Eye (tissue), 1 donor: ENCODE measurements around the gene HDAC9.
A peak's percentile ranks its signal among the peaks of the same experiment; 100 is the strongest.
"Not testable (repeated sequence)": the region's sequence is repeated elsewhere in the genome, so short reads cannot be mapped to it uniquely, and the experiment has no call there.

Source experiments
- DNase-seq: peaks from one replicate; pipeline ENCODE4 v3.0.0-alpha.2; 2015

The HDAC9 gene

DNA sequence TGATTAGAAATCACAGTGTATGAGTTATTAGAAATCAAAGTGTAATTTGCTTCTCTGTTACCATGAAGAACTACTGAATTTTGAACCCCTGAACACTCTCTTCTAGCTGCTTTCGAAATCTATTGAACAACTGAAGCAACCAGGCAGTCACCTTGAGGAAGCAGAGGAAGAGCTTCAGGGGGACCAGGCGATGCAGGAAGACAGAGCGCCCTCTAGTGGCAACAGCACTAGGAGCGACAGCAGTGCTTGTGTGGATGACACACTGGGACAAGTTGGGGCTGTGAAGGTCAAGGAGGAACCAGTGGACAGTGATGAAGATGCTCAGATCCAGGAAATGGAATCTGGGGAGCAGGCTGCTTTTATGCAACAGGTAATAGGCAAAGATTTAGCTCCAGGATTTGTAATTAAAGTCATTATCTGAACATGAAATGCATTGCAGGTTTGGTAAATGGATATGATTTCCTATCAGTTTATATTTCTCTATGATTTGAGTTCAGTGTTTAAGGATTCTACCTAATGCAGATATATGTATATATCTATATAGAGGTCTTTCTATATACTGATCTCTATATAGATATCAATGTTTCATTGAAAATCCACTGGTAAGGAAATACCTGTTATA lies 170.7 kb downstream of the HDAC9 start:
- DNase-seq: peak; percentile 87

DNA sequence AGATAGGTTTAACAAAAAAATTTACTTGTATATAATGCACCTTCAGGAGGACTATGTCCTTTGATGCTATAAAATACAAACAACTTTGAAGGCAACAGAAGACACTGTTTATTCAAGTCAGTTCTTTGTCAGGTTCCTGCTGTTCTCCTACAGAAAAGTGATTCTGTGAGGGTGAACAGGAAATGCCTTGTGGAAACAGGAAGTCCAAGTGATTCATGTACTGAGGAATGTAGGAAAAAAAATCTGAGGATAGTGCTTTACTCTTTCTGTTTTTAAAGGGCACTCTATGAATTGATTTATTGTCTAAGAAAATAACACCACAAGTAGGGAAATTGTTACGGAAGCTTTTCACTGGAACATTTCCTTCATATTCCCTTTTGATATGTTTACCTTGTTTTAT lies 171.9 kb downstream of the HDAC9 start:
- DNase-seq: peak; percentile 6

GRCh38 chr7:18671176-18671575 lies 175.6 kb downstream of the HDAC9 start:
- no peak for DNase-seq

DNA sequence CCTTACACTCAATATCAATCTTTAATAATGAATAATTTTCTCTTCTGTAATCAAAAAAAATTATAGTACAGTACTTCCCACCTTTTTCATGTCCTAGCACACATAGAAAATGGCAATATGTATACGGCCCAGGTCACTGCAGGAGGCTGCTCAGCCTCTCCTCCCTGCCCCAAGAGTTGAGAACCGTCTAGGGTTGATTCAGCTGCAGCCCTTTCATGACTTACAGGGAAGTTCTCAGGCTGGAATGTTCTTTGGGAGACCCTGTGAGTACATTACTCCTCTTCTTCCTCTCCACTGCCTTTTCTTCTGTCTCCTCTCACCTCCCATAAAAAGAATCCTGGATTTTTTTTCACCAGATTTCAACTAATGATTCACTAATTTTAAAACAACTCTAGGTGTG lies 180.0 kb downstream of the HDAC9 start:
- DNase-seq: no peak

- no peak for DNase-seq
Measured at GRCh38 chr7:18679261-18679660, 183.7 kb downstream of the HDAC9 start.

DNA sequence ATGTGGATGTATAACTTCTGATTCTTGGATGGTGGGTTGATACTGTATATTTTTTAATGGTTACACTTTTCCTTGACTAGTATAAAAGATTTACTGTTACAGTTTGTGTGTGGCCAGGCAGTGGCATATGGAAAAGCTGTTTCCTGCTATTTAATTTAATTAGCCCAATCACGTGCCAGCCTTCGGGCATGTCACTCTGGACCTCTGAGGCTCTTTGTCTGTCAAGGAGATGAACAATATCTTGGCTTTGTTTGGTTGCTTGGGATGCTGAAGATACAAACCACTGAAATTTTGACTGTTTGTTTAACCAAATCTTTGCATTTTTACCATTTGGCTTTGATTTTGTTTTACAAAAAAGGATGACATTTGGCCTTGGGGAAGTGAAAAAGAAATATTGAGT lies 185.0 kb downstream of the HDAC9 start:
- peak; percentile 14 for DNase-seq

- DNase-seq: no peak
Measured at GRCh38 chr7:18684916-18685315, 189.4 kb downstream of the HDAC9 start.

DNA sequence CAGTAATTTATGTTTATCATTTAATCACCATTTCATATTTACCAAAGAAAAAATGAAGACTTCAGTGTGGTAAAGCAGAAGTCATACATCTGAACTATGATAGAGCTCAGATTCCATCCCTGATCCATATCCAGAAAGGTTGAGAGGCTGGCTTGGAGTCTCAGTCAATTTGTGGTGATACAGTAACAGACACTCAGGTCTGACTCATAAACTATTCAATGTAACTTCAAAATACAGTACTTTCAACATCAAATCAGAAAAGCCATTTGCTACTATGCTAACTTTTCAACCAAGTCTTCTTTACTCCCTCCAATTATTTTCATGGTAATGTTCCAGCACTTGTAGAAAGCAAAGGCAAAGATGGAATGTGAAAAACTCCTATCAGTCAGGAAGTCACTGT lies 190.4 kb downstream of the HDAC9 start:
- no peak for DNase-seq

DNA sequence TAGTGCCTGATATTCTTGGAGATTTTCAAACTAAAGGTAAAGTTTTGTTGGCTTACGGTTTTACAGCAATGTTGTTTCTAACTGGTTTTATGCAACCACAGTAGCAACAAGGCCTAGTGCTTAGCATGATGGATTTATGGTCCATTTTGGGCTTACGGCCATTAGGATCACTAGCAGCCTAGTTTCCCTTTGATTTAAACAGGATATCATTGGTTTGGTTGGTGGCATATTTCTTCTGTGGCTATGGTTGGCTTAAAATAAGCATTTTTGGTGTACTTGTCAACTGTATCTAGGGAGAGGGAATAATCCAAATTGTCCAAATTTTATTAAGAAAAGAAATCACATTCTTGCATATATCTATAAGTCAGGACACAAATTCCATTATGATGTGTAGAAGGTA lies 194.0 kb downstream of the HDAC9 start:
- no peak for DNase-seq

DNA sequence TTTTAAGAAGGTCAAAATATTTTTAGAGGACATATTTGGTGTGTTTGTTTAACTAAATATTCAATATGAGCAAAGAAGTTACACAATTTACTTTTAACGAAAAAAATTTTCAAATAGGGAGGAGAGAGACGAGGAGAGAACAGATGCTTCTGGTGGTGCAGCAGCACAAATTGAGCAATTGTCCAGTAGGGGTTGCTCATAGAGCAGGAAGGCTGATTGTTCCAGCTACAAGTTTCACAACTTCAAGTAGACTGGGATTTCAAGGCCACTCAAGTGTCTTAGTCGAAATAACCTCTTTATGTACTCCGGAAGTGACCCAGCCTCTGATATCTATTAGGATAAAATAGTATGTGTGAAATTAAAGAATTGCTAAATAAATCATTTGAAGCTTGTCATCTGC lies 197.9 kb downstream of the HDAC9 start:
- DNase-seq: peak; percentile 64

DNA sequence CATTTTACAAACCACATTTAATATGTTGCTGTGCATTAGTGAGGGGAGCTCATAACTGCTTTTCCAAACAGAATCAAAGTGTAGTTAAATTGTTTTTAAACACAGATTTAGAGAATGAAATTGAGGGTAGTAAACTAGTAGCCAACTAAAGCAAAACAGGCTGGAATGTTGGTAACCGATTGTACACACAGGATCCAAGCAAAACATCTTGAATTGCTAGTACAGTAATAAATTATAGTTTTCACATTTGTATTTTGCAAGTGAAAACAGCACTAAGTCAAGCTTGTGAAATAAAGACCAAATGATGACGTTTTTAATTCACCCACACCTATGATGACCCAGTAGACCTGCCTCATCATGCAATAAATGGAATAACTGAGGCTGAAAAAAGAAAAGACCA lies 198.3 kb downstream of the HDAC9 start:
- DNase-seq: no peak

- DNase-seq: no peak
Measured at GRCh38 chr7:18694484-18694883, 198.9 kb downstream of the HDAC9 start.

- no peak for DNase-seq
Measured at GRCh38 chr7:18694911-18695310, 199.4 kb downstream of the HDAC9 start.

- DNase-seq: no peak
Measured at GRCh38 chr7:18698258-18698734, 202.7 kb downstream of the HDAC9 start.

- DNase-seq: no peak
Measured at GRCh38 chr7:18700147-18700546, 204.6 kb downstream of the HDAC9 start.

- DNase-seq: peak; percentile 36
Measured at GRCh38 chr7:18702071-18702829, 206.7 kb downstream of the HDAC9 start.

GRCh38 chr7:18703685-18704084 lies 208.1 kb downstream of the HDAC9 start:
- DNase-seq: no peak

DNA sequence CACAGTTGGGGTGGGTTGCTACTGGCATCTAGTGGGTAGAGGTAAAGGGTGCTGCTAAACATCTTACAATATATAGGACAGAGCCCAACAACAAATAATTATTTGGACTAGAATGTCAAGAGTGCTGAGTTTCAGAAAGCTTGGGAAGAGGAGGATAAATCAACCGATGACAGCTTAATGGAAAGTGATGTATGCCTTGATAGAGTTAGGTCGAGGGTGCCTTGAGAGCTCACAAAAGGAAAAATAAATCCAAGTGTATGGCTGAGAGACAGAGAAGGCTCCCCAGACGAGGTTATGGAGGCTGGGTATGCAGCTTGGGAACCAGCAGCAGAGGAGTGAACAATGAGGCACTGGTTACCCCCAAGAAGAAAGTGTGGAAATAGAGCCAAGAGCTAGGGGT lies 211.1 kb downstream of the HDAC9 start:
- no peak for DNase-seq

GRCh38 chr7:18708204-18708603 lies 212.7 kb downstream of the HDAC9 start:
- no peak for DNase-seq

- peak; percentile 55 for DNase-seq
Measured at GRCh38 chr7:18715988-18716387, 220.4 kb downstream of the HDAC9 start.

DNA sequence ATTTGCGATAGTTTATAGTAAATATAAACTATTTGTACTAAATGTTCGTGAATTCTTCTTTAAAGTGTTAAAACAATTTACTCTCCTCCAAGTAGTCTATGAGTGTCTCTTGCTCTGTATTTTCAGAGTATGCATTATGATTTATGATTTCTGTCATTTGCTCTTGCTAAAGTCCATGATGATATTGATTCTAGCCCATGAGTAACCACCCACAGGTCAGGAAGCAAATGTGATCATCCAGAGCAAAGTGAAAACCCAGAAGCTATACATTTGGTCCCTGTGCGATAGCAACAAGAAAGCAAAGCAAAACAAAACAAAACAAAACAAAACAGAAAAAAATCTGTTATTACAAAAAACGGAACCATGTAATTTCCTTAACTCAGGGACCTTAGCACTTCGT lies 225.9 kb downstream of the HDAC9 start:
- DNase-seq: no peak

DNA sequence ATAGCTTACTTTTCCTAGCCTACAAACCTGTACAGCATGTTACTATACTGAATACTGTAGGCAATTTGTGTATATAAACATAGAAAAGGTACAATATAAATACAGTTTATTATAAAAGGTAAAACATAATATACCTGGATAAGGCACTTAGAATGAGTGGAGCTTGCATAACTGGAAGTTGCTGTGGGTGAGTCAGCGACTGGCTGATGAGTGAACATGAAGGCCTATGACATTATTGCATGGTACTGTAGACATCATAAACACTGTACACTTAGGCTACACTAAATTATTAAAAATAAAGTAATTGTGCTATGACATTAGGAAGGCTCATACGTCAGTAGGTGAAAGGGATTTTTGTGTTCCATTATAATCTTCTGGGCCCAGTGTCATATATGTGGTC lies 228.8 kb downstream of the HDAC9 start:
- DNase-seq: no peak

GRCh38 chr7:18727115-18727870 lies 231.7 kb downstream of the HDAC9 start:
- no peak for DNase-seq

DNA sequence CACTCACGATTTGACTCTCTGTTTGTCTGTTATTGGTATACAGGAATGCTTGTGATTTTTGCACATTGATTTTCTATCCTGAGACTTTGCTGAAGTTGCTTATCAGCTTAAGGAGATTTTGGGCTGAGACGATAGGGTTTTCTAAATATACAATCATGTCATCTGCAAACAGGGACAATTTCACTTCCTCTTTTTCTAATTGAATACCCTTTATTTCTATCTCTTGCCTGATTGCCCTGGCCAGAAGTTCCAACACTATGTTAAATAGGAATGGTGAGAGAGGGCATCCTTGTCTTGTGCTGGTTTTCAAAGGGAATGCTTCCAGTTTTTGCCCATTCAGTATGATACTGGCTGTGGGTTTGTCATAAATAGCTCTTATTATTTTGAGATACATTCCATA lies 240.5 kb downstream of the HDAC9 start:
- DNase-seq: not testable (repeated sequence)
